ENCODE data around the gene LEFTY2. TPM values are rescaled to one million over a fixed set of nuclear protein-coding genes. Genes with fewer than 3 reads are reported as not detected.

LEFTY2 gene
- total and polyA plus RNA-seq, 2 donors (not counting 3 experiments of a cell fraction or from before 2014, with no cell fraction given): 0.06 TPM; not detected in 1

- intact Hi-C loops (cut with micrococcal nuclease) (loop anchor here (5.0 kb wide), 1 partner anchor 67 kb away; no protein-coding TSS in a partner anchor), dilution Hi-C loops (cut with MboI; ENCODE audit: extremely low pct_ligation_motif_present, low sequenced_read_pairs) (no loop called here)
- no peak overlapping the region for H3K4me3 ChIP-seq (replicated peaks in 1 of 3; ENCODE audit: insufficient read depth in 1 of 3, low read depth in 1 of 3, low read length in 3 of 3)
- ChIA-PET CTCF (interaction anchor here (1.7 to 7.1 kb wide), 2 partner anchors 73 to 437 kb away, joined by 4 to 82 read pairs; no protein-coding TSS in a partner anchor), POLR2A (no interaction called here)
- no peak for TF ChIP-seq MAX (IDR thresholded peaks at IDR 0.05; ENCODE audit: insufficient read depth, insufficient read length)
- H3K27ac ChIP-seq (ENCODE audit: insufficient read depth, low read depth, low read length): no peak overlapping the region
- H3K4me2 ChIP-seq (ENCODE audit: insufficient read depth, low read length): no peak overlapping the region
- no peak for FAIRE-seq
- H4K20me1 ChIP-seq (replicated peaks; ENCODE audit: control insufficient read depth, extremely low read depth, insufficient read depth, low read length): no peaks in the 10 kb centered on the region
- peaks cover under 1% of the 10 kb centered on the region for H3K4me1 ChIP-seq (ENCODE audit: control insufficient read depth, extremely low read depth, insufficient read depth, low read length)
- no TSS peak for BruUV-seq (replicated peaks)
- DNase-seq (ENCODE audit: low read depth, low spot score): no peak
- no peak overlapping the region for H2AFZ ChIP-seq (ENCODE audit: low read depth, low read length)
- no peaks in the 10 kb centered on the region for H3K79me2 ChIP-seq (ENCODE audit: control insufficient read depth, insufficient read depth, low read length)
- H3K9me3 ChIP-seq (replicated peaks; ENCODE audit: control insufficient read depth, insufficient read depth, low read length): no peaks in the 10 kb centered on the region
- no peaks in the 10 kb centered on the region for H3K27me3 ChIP-seq (ENCODE audit: control insufficient read depth in 2 of 2, insufficient read depth in 2 of 2, low read length in 2 of 2)
- no peak overlapping the region for H3K9ac ChIP-seq (replicated peaks; ENCODE audit: extremely low read depth, insufficient read depth, low read length)
- peaks cover 2 to 8% of the 10 kb centered on the region in 2 experiments for H3K36me3 ChIP-seq (ENCODE audit: control insufficient read depth in 2 of 2, extremely low read depth in 1 of 2, insufficient read depth in 2 of 2, low read length in 2 of 2)
- H3K9me1 ChIP-seq (replicated peaks; ENCODE audit: control insufficient read depth, extremely low read depth, insufficient read depth, low read length): no peaks in the 10 kb centered on the region
Measured at GRCh38 chr1:225914391-225914790, 26.6 kb downstream of the LEFTY2 start.

GRCh38 chr1:225911191-225912130, 29.6 kb downstream of the LEFTY2 start:
- Histone ChIP-seq H3K79me2 (ENCODE audit: control insufficient read depth, insufficient read depth, low read length) (no peaks in the 10 kb centered on the region), H3K4me1 (ENCODE audit: control insufficient read depth, extremely low read depth, insufficient read depth, low read length) (no peaks in the 10 kb centered on the region), H2AFZ (ENCODE audit: low read depth, low read length) (peak overlapping the region; percentile 33), H4K20me1 (replicated peaks; ENCODE audit: control insufficient read depth, extremely low read depth, insufficient read depth, low read length) (no peaks in the 10 kb centered on the region), H3K36me3 (ENCODE audit: control insufficient read depth in 2 of 2, extremely low read depth in 1 of 2, insufficient read depth in 2 of 2, low read length in 2 of 2) (peaks cover 0 to 4% of the 10 kb centered on the region in 2 experiments), H3K4me2 (ENCODE audit: insufficient read depth, low read length) (no peak overlapping the region), H3K9me3 (replicated peaks; ENCODE audit: control insufficient read depth, insufficient read depth, low read length) (no peaks in the 10 kb centered on the region), H3K9me1 (replicated peaks; ENCODE audit: control insufficient read depth, extremely low read depth, insufficient read depth, low read length) (no peaks in the 10 kb centered on the region), H3K4me3 (replicated peaks in 1 of 3; ENCODE audit: insufficient read depth in 1 of 3, low read depth in 1 of 3, low read length in 3 of 3) (no peak overlapping the region), H3K9ac (replicated peaks; ENCODE audit: extremely low read depth, insufficient read depth, low read length) (no peak overlapping the region), H3K27ac (ENCODE audit: insufficient read depth, low read depth, low read length) (no peak overlapping the region), H3K27me3 (ENCODE audit: control insufficient read depth in 2 of 2, insufficient read depth in 2 of 2, low read length in 2 of 2) (no peaks in the 10 kb centered on the region)
- ChIA-PET POLR2A (no interaction called here), CTCF (interaction anchor here (0.6 to 7.1 kb wide), 38 partner anchors 9 to 593 kb away, joined by 3 to 82 read pairs (median 5); partner anchors contain the start of genes EPHX1, LEFTY1, PYCR2 and SRP9)
- dilution Hi-C loops (cut with MboI; ENCODE audit: extremely low pct_ligation_motif_present, low sequenced_read_pairs): no loop called here
- FAIRE-seq (no peak), DNase-seq (ENCODE audit: low read depth, low spot score) (peak; percentile 47)
- intact Hi-C loops (cut with micrococcal nuclease): loop anchor here (1.0 to 5.0 kb wide), 8 partner anchors 29 to 436 kb away; partner anchors contain the start of genes EPHX1, SRP9 and TMEM63A
- TF ChIP-seq POLR2AphosphoS5 (IDR thresholded peaks at IDR 0.05; ENCODE audit: insufficient read depth, low read depth, low read length) (no peak), EZH2 (IDR thresholded peaks at IDR 0.05; ENCODE audit: borderline replicate concordance, low read depth, low read length, severe bottlenecking) (no peak), JUN (IDR thresholded peaks at IDR 0.05; ENCODE audit: borderline replicate concordance, insufficient read depth, insufficient read length, low read depth) (no peak), GATA2 (IDR thresholded peaks at IDR 0.05; ENCODE audit: insufficient read depth, insufficient read length, low read depth, low read length) (no peak), MYC (IDR thresholded peaks at IDR 0.05; ENCODE audit: low read depth, low read length) (no peak), CTCF (IDR thresholded peaks at IDR 0.05; ENCODE audit: extremely low read depth in 1 of 2, insufficient read depth in 1 of 2, low read depth in 1 of 2, low read length in 2 of 2) (peak; percentile 88 to 90), MAX (IDR thresholded peaks at IDR 0.05; ENCODE audit: insufficient read depth, insufficient read length) (no peak), POLR2A (IDR thresholded peaks at IDR 0.05; ENCODE audit: low read depth, low read length) (no peak)
- BruUV-seq (replicated peaks): no TSS peak
